HG02970 (cell line): ENCODE results near the gene ZNF616.
"Not testable (repeated sequence)": the region's sequence is repeated elsewhere in the genome, so short reads cannot be mapped to it uniquely, and the experiment has no call there.

Experiments
- ATAC-seq: cut with Tn5 transposase; IDR thresholded peaks from one replicate; pipeline ENCODE4 v1.9.1; 2021; ENCODE audit warnings: mild to moderate bottlenecking, moderate library complexity, moderate number of reproducible peaks; ENCODE audit not compliant: unreplicated experiment, low FRiP score

ZNF616 gene

DNA sequence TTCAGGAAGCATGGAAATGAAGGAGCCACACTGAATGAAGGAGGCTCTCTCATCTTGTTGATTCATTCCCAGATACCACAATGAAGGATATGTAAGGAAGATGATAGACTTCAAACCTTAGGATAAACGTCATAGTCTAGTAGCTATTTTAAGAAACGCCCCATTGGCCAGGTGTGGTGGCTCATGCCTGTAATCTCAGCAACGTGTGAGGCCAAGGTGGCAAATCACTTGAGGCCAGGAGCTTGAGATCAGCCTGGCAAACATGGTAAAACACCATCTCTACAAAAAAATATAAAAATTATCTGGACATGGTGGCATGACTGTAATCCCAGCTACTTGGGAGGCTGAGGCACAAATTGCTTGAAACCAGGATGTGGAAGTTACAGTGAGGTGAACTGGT lies 27.1 kb downstream of the ZNF616 start:
- no peak for ATAC-seq

DNA sequence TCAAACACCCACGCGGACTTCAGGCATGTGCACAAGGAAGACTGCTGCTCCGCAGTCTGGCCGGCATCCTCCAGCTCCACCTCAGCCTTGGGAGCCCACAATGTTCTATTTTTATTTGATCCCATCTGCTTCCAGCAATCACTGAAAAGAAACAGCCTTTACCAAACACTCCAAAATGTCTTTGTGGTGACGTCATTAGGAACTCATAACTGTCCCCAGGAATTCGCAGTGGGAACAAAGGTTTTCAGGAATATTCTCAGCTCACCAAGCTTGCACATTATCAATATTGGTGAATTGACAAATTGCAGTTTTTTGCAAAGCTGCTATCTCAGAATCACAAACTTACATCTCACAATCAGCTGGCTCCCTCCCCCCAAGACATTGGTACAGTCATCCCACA lies 29.0 kb downstream of the ZNF616 start:
- no peak for ATAC-seq

DNA sequence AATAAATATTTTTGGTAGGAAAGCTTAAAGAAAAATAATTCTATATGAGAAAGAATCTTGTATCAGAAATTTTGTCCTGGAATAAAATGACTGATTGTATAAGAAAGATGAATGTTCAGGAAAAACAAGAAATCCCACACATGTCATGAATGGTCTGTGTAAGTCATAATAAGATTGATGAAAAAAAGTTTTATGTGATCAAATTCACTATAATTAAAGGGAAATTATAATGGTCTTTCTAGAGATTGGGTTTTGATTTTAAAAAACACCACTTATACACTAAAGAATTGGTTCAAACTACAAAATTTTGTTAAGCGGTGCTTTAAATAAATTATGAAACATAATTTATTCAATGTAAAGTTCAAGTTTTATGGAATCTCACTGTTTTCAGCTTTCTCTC lies 37.0 kb downstream of the ZNF616 start:
- no peak for ATAC-seq

DNA sequence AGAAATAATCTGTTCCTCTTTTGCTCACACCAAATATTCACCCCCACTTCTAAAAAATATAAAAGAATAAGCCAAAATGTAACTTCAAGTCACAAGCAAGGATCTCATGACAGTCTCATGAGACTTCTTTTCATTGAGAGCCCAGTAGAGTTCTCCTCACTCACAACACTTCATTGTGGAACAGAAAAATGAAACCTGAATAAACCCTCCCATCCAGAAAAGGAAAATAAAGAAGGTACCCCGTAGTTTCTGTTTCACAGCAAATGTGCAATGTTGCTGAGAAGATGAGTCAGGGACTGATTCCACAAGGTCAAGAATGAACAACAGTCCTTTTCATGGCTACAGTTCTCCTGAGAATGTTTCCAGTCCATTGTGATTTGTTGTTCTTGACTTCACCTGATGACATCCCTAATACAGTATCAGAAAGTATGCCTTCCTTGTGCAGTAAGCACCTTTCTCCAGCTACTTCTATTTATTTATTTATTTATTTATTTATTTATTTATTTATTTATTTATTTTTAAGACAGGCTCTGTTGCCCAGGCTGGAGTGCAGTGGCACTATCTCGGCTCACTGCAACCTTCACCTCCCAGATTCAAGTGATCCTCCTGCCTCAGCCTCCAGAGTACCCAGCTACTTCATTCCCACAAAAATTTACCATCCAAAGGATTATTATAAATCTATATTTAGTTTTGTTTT lies 37.7 kb downstream of the ZNF616 start:
- ATAC-seq = no peak

DNA sequence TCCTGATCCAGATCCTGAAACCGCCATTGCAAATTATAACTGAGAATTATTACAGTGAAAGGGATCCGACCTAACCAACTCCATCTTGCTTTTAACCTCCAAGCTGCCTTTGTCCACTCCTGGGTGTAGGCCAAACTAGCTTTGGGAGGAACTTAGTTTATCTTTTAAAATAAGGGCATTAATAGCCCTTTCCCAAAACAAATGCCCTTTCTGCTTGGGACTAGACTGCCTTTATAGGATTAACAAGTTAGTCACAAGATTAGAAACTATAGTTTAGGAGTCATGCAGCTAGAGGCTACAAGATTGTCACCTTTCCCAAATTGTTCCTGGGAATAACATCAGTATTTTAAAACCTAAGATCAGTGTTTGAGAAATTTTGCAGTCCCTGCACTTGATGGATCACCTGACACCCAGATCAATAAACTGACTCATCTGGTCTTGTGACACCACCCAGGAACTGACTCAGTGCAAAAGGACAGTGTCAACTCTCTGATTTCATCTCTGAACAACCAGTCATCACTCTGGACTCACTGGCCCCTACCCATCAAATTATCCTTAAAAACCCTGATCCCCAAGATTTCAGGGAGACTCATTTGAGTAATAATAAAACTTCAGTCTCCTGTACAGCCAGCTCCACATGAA lies 40.1 kb downstream of the ZNF616 start:
- no peak for ATAC-seq

DNA sequence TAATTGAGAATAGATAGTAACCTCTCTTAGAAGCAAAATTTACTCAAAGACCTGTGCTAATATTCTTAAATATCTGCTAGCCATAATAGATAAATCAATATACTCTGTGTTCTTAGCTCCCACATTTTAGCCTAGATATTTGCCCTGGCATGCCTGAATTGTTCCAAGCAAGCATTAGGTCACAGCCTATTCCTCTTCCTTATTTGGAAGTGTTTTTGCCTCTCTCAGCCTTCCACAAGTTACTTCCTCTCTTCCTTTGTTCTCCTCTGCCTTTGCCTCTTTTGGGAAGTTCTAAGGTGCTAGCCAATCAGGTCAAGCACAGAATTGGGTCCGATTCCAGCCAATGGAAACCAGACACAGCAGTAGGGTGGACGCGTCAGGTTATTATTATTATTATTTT lies 43.3 kb downstream of the ZNF616 start:
- not testable (repeated sequence) for ATAC-seq

DNA sequence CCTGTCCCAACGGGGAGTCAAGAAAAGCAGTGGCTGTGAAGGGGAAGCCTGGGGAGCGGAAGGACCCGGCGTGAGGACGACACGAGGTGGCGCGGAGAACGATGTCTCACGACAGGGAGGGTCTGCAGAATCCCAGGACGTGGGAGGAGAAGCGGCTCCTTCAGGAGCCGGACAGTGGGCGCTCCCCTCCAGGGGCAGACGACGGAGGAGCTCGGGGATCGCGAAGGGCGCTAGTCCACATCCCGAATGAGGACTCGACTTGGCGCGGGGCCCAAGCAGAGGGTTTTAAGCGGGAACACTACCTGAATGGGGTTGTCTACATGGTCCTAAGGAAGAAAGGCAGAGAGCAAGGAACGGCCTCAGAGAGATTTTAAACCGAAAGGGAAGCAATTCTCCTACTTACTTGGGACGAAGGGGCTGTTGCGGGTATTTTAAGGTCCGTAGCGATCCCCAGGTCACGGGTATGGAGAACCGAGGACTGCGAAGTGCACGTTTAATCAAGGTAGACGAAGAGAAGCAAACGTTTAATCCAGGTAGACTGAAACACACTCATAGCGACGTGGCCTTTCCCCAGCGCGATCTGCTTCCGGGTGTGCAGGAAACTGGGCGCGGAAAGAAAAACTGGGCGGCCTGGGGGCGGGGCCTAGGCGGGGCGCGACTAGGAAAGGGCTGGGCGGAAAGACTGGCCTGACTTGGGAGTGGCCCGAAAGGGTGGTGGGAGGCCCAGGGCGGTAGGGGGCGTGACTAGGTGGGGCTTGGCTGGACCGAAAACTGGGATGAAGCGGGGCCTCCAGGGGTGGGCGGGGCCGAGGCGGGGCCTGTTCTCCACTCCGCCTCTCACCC lies 44.3 kb downstream of the ZNF616 start, which contains the start of gene ZNF841:
ZNF841 (minus strand) TSS at position 594 of the 843 bp plus-strand sequence. CDS start 10,964 bp downstream, outside the sequence.
- peak; percentile 81 for ATAC-seq

DNA sequence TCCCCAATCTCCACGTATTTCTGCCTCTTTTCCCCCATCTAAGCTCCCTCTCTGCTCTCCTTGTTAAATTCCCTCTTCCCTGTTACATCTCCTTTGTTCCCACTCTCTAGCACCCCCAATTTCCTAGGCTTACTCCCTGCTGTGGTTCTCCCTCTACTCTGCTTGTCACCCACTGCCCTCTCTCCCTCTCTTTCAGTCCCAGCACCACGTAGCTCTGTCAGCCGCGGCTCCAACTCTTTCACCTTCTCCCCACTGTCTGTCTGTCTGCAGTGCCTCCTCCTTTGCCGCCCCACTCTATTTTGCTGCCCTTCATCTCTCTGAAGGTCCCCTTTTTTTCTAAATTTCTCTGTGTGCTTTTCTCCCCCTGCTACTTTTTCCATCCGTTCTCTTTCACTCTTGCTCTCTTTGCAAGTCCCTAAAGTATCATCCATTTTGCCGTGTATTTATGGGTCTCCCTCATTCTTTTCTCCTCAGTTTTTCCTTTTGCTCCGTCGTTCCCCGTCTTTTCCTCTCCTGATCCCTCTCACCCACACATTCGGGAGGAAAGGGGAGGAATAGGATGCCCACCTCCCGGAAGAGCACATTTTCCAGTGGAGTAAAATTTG lies 45.1 kb downstream of the ZNF616 start:
- no peak for ATAC-seq

DNA sequence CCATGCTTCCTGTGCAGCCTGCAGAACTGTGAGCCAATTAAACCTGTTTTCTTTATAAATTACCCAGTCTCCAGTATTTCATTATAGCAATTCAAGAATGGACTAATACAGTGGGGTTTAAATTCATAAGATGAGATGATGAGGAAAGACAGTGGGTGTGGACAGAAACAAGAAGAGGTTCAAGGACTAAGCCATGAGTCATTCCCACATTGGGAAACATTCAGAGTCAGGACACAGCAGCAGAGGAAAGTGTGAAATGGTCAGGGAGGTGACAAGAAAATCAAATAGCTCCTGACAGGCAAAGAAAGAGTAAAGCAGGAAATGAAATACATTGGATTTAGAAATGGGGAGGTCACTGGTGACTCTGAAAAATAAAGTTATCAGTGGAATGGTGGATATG lies 53.3 kb downstream of the ZNF616 start:
- ATAC-seq = no peak

DNA sequence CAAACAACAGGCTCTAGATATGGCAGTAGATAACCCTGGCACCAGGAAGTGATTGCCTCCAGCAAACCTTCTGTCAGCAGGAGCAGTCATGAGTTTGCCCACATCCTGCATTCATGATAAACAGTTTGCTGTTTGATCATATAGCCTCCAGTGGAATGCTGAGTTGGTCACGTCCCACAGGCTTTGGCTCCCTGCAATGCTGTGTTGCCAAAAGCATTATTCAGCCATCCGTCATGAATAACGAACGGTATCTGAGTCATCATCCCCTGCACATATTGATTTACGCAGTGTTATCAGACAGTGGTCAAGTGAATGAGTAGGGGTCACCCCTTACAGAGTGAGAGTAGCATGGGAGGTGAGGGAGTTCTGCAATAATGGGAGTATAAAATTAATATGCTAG lies 69.2 kb downstream of the ZNF616 start:
- no peak for ATAC-seq

DNA sequence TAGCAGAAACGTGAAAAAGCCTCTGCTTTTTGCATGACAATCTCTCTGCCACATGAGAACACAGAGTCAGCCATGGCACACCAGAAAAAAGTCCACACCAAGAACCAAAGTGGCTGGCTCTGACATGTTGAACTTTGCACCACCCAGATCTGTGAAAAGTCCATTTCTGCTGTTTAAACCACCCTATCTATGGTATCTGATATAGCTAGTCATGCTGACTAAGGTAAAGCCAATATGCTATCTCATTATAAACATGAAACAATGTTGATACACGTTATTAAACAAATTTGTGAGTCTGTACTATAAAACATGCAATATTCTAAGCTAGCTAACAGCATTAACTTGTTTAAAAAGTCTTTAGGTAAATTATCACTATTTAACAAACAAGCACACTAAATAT lies 70.1 kb downstream of the ZNF616 start:
- ATAC-seq = no peak

DNA sequence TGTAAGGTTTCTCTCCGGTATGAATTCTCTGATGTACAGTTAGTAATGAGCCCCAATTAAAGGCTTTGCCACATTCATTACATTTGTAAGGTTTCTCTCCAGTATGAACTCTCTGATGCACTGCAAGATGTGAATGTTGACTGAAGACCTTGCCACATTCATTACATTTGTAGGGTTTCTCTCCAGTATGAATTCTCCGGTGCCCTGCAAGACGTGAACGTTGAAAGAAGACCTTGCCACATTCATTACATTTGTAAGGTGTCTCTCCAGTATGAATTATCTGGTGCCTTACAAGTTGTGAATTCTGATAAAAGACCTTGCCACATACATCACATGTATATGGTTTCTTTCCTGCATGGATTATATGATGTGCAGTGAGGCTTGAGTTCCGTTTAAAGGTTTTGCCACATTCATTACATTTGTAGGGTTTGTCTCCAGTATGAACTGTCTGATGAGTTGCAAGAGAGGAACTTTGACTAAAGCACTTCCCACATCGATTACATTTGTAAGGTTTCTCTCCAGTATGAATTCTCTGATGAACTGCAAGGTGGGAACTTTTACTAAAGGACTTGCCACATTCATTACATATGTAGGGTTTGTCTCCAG lies 73.4 kb downstream of the ZNF616 start:
- ATAC-seq = no peak

DNA sequence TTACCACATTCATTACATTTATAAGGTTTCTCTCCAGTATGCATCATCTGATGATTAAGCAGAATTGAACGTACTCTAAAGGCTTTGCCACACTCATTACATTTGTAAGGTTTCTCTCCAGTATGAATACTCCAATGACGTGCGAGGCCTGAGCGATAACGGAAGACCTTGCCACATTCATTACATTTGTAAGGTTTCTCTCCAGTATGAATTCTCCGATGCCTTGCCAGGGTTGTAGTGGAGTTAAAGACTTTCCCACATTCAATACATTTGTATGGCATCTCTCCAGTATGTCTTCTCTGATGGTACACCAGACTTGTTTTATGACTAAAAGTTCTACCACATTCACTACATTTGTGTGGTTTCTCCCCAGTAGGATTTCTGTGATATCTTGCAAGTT lies 74.3 kb downstream of the ZNF616 start:
- ATAC-seq = no peak
